AG04450 (cell line): ENCODE results near the gene PPT1. TPM values are rescaled to one million over a fixed set of nuclear protein-coding genes. Genes with fewer than 3 reads are reported as not detected.

Experiments
- CTCF ChIA-PET: fragments of 300-600, 350-600 bp; formaldehyde crosslinking; extraction: SDS; loops from one replicate; lab custom pipeline; 2022; ENCODE audit warnings: antibody characterized with exemption, inconsistent platforms; lab: Charles Lee
- POLR2A ChIA-PET: fragments of 350-600 bp; formaldehyde crosslinking; extraction: SDS; loops from one replicate; lab custom pipeline; 2021; ENCODE audit warnings: antibody characterized with exemption, inconsistent platforms; lab: Yijun Ruan, JAX
- DNase-seq: peaks from one replicate; pipeline ENCODE4 v3.0.0-alpha.2; 2011; ENCODE audit warnings: low read depth, low spot score
- H3K27ac ChIP-seq: one replicate; pipeline ENCODE4 v1.5.1; 2012; ENCODE audit warnings: low read depth, low read length, control low read depth
- H3K27me3 ChIP-seq: one replicate; pipeline ENCODE4 v1.6.0; 2012; ENCODE audit warnings: low read length; ENCODE audit not compliant: control insufficient read depth, insufficient read depth
- H3K4me3 ChIP-seq: 2 replicates; pipeline ENCODE4 v1.5.1; 2011; ENCODE audit warnings: mild to moderate bottlenecking, low read depth, low read length, control low read depth
- H3K9me3 ChIP-seq: 2 replicates; pipeline ENCODE4 v1.5.1; 2012; ENCODE audit warnings: low read length; ENCODE audit not compliant: control insufficient read depth, insufficient read depth
- polyA plus RNA-seq: library from polyadenylated mRNA; depleted of rRNA; stranded (reverse); fragments of >200 nt; gene quantifications from 2 replicates; pipeline ENCODE4 v1.2.3, GENCODE V29; 2011; rRNA removed
- TF ChIP-seq, protein P1 (sequence below): IDR thresholded peaks from 2 replicates; pipeline ENCODE4 v1.5.1; 2011; ENCODE audit warnings: low read depth, low read length, control low read depth, inconsistent platforms

PPT1 gene
- polyA plus RNA-seq, 1 experiment, result 44.2 TPM

DNA sequence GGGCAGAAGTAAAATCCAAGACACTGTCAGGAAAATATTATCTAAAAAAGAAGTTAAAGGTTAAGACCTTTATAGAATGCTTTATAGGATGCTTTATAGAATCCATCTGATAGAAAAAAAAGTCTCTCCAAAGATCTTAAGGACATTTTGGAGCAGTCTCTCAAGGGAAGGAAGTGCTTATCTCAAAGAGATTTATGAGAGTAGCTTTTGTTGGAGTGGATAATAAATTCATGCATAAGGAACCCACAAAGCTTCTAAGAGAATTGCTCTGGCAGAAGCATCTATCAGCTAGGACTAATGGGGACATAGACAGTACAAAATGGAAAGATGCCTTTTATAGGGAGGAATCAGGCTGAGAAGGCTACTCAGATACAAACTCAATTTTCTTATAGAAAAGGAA lies 69.4 kb downstream of the PPT1 start:
- H3K27ac ChIP-seq, result no peak overlapping the region
- no peak overlapping the region for H3K4me3 ChIP-seq
- TF ChIP-seq, protein P1, sequence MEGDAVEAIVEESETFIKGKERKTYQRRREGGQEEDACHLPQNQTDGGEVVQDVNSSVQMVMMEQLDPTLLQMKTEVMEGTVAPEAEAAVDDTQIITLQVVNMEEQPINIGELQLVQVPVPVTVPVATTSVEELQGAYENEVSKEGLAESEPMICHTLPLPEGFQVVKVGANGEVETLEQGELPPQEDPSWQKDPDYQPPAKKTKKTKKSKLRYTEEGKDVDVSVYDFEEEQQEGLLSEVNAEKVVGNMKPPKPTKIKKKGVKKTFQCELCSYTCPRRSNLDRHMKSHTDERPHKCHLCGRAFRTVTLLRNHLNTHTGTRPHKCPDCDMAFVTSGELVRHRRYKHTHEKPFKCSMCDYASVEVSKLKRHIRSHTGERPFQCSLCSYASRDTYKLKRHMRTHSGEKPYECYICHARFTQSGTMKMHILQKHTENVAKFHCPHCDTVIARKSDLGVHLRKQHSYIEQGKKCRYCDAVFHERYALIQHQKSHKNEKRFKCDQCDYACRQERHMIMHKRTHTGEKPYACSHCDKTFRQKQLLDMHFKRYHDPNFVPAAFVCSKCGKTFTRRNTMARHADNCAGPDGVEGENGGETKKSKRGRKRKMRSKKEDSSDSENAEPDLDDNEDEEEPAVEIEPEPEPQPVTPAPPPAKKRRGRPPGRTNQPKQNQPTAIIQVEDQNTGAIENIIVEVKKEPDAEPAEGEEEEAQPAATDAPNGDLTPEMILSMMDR, result no peak
- no peak for DNase-seq
- POLR2A ChIA-PET, result no interaction called here
- CTCF ChIA-PET, result interaction anchor here (1.7 kb wide), 1 partner anchor 54 kb away, joined by 5 read pairs; no protein-coding TSS in a partner anchor
- no peaks in the 10 kb centered on the region for H3K27me3 ChIP-seq
- peaks cover 10% of the 10 kb centered on the region for H3K9me3 ChIP-seq

DNA sequence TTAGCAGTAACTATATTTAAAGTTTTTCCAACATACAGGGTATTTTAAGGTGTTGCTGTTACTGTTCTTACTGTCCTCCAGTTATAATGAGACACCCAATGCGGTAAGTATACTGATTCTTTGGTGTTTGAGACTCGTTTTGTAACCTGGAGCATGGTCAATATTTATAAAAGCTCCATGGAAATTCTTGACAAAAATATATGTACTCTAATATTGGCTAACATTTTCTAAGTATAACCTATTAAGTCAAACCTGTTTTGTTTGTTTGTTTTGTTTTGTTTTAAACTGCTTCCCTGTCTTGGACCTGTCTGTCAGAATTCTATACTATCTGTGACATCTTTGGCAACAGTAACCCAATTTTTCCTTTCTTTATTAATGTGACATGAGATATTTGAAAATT lies 72.4 kb downstream of the PPT1 start:
- CTCF ChIA-PET, result interaction anchor here (1.1 to 2.2 kb wide), 3 partner anchors 8 to 50 kb away, joined by 4 to 7 read pairs (median 4); no protein-coding TSS in a partner anchor
- TF ChIP-seq, protein P1, result no peak
- DNase-seq, result no peak
- POLR2A ChIA-PET, result no interaction called here
- Histone ChIP-seq H3K27ac (no peak overlapping the region), H3K9me3 (peaks cover 11% of the 10 kb centered on the region), H3K27me3 (no peaks in the 10 kb centered on the region), H3K4me3 (no peak overlapping the region)

DNA sequence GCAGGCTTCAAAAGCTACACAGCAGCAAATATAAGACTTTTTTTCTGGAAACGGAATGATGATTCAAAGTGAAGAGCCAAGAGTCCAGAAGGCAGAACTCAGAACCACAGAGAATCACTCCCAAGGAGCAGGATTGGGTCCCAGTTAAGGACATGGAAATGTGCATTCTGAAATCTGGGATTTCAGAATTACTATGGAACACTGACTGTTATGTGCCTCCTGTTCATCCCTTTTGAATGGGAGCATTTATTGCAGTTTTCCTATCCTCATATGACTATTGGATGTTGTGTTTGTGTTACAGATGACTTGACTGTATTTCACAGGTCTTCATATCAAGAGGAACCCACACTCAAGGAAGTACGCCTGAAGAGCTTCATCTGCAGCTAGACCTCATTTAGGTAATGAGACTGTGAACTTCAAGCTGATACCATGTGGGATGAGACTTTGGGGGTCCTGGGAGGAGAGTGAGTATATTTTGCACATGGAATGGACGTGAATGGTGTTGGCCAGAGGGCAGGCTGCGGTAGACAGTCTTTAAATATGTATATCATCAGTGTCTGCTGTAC lies 73.6 kb downstream of the PPT1 start:
- Histone ChIP-seq H3K4me3 (no peak overlapping the region), H3K27me3 (no peaks in the 10 kb centered on the region), H3K27ac (no peak overlapping the region), H3K9me3 (peaks cover 11% of the 10 kb centered on the region)
- no peak for DNase-seq
- CTCF ChIA-PET, result interaction anchor here (0.9 to 2.2 kb wide), 2 partner anchors 9 to 315 kb away, joined by 3 to 7 read pairs; no protein-coding TSS in a partner anchor
- POLR2A ChIA-PET, result no interaction called here
- TF ChIP-seq, protein P1, result no peak

Other genes starting within 250 kb of the PPT1 start
- 18.0 and 22.0 TPM in 2 replicates for gene TRIT1, start 213.7 kb downstream of the PPT1 start, polyA plus RNA-seq
- 0.66 and 0.77 TPM in 2 replicates for gene MYCL, start 195.3 kb downstream of the PPT1 start, polyA plus RNA-seq
- gene MFSD2A, start 142.1 kb downstream of the PPT1 start, polyA plus RNA-seq, result 1.6 and 2.6 TPM in 2 replicates
- gene CAP1, start 56.5 kb downstream of the PPT1 start, polyA plus RNA-seq, result 553 and 661 TPM in 2 replicates
- 7.4 and 11.0 TPM in 2 replicates for gene RLF, start 64.1 kb upstream of the PPT1 start, polyA plus RNA-seq
- gene TMCO2, start 150.7 kb upstream of the PPT1 start, polyA plus RNA-seq, result not detected in 2 replicates
- 40.1 and 55.8 TPM in 2 replicates for gene ZMPSTE24, start 161.0 kb upstream of the PPT1 start, polyA plus RNA-seq
- 1.1 and 1.7 TPM in 2 replicates for gene COL9A2, start 220.0 kb upstream of the PPT1 start, polyA plus RNA-seq